Naive thymus-derived CD4-positive, alpha-beta T cell (primary cell): ENCODE results near the gene ARL2. TPM values are rescaled to one million over a fixed set of nuclear protein-coding genes. Genes with fewer than 3 reads are reported as not detected.

ENCODE experiments used
- ATAC-seq: fragments of 150-1000 bp; cut with Tn5 transposase; 2 replicates; pipeline ENCODE4 v1.10.0; 2021; ENCODE audit warnings: mild to moderate bottlenecking, moderate library complexity
- CTCF ChIA-PET: fragments of 350-600 bp; sonication (Branson Sonifier 250); formaldehyde crosslinking; loops from one replicate; lab custom pipeline; 2021; ENCODE audit warnings: antibody characterized with exemption; lab: Charles Lee
- POLR2A ChIA-PET: fragments of 350-600 bp; sonication (Branson Sonifier 250); formaldehyde crosslinking; loops from one replicate; lab custom pipeline; 2021; ENCODE audit warnings: antibody characterized with exemption, inconsistent platforms; lab: Charles Lee
- DNase-seq, 9 donors: peaks; one replicate each; pipeline versions ENCODE4 v3.0.0 to v3.0.0-alpha.2; 2020 to 2022; ENCODE audit warnings: mixed read lengths in 1 of 9
- H3K27ac ChIP-seq: one replicate; pipeline ENCODE4 v1.7.0; 2013; ENCODE audit warnings: mild to moderate bottlenecking, low read depth, low read length, moderate library complexity
- H3K27me3 ChIP-seq, 2 donors: one replicate each; pipeline ENCODE4 v1.7.0; 2013; ENCODE audit warnings: low read length in 2 of 2, mild to moderate bottlenecking in 2 of 2, moderate library complexity in 2 of 2; ENCODE audit not compliant: control insufficient read depth in 2 of 2, insufficient read depth in 2 of 2
- H3K36me3 ChIP-seq, 3 experiments: 1 replicate in 2 of 3; 2 replicates in 1 of 3; pipeline ENCODE4 v1.7.0; 2013; ENCODE audit warnings: low read length in 3 of 3, mild to moderate bottlenecking in 3 of 3, moderate library complexity in 1 of 3; ENCODE audit not compliant: insufficient read depth in 3 of 3, control insufficient read depth in 2 of 3
- H3K4me1 ChIP-seq, 2 donors: one replicate each; pipeline ENCODE4 v1.7.0; 2013; ENCODE audit warnings: low read length in 2 of 2, mild to moderate bottlenecking in 2 of 2, moderate library complexity in 1 of 2; ENCODE audit not compliant: control insufficient read depth in 2 of 2, insufficient read depth in 2 of 2
- H3K4me3 ChIP-seq: 2 replicates; pipeline ENCODE4 v1.7.0; 2013; ENCODE audit warnings: mild to moderate bottlenecking, low read length
- H3K9me3 ChIP-seq, 3 experiments: 1 replicate in 2 of 3; 2 replicates in 1 of 3; pipeline ENCODE4 v1.7.0; 2013; ENCODE audit warnings: low read length in 3 of 3; ENCODE audit not compliant: control insufficient read depth in 2 of 3
- H3K27ac Mint-ChIP-seq, 9 donors: one replicate each; pipeline ENCODE4 v1.8.0; 2020 to 2022; ENCODE audit warnings: mixed read lengths in 9 of 9, mild to moderate bottlenecking in 8 of 9, moderate library complexity in 5 of 9, inconsistent platforms in 2 of 9
- H3K27me3 Mint-ChIP-seq, 5 donors: one replicate each; pipeline ENCODE4 v1.8.0; 2021 to 2022; ENCODE audit warnings: mixed read lengths in 5 of 5, mild to moderate bottlenecking in 1 of 5
- H3K36me3 Mint-ChIP-seq, 5 donors: one replicate each; pipeline ENCODE4 v1.8.0; 2020 to 2022; ENCODE audit warnings: mixed read lengths in 5 of 5, mild to moderate bottlenecking in 3 of 5, inconsistent platforms in 1 of 5
- H3K4me1 Mint-ChIP-seq, 7 donors: one replicate each; pipeline ENCODE4 v1.8.0; 2020 to 2022; ENCODE audit warnings: mixed read lengths in 7 of 7, mild to moderate bottlenecking in 3 of 7, inconsistent platforms in 1 of 7
- H3K4me3 Mint-ChIP-seq, 10 donors: one replicate each; pipeline ENCODE4 v1.8.0; 2020 to 2022; ENCODE audit warnings: mild to moderate bottlenecking in 10 of 10, mixed read lengths in 10 of 10, moderate library complexity in 6 of 10, inconsistent platforms in 2 of 10
- H3K9me3 Mint-ChIP-seq, 11 donors: one replicate each; pipeline ENCODE4 v1.8.0; 2020 to 2022; ENCODE audit warnings: mixed read lengths in 11 of 11, mild to moderate bottlenecking in 4 of 11, inconsistent platforms in 1 of 11, moderate library complexity in 1 of 11
- intact Hi-C, 2 donors: fragments of 100-400 bp; cut with micrococcal nuclease; formaldehyde crosslinking; loops; one replicate each; pipeline ENCODE4 v1.15.1; 2023
- polyA plus RNA-seq, 2 donors: library from polyadenylated mRNA; unstranded; fragments of 300-500 nt; fragmentation: Illumina TruSeq; gene quantifications; one replicate each; pipeline ENCODE4 v1.2.3, GENCODE V29; 2021
- total RNA-seq, 6 experiments: library from RNA in 5 of 6; stranded (reverse) in 5 of 6; gene quantifications; 1 replicate in 5 of 6; 2 replicates in 1 of 6; pipeline ENCODE4 v1.2.3 and lab custom pipeline; 2021 to 2026

The ARL2 gene
- total and polyA plus RNA-seq, 7 experiments from 2014 or later: 22.6 to 96.1 (median 32.5) TPM

- no peak overlapping the region for H3K4me3 ChIP-seq
- Mint-ChIP-seq H3K9me3 (no peaks in the 10 kb centered on the region), H3K4me1 (peaks cover 9 to 31% (median 18%) of the 10 kb centered on the region in 7 donors), H3K4me3 (no peak overlapping the region), H3K36me3 (no peaks in the 10 kb centered on the region), H3K27me3 (peaks cover 0 to 8% (median 0%) of the 10 kb centered on the region in 5 donors), H3K27ac (no peak overlapping the region)
- H3K9me3 ChIP-seq: no peaks in the 10 kb centered on the region
- ChIA-PET CTCF (no interaction called here), POLR2A (interaction anchor here (0.7 kb wide), 1 partner anchor 218 kb away, joined by 3 read pairs; no protein-coding TSS in a partner anchor)
- DNase-seq (no peak), ATAC-seq (no peak)
- H3K4me1 ChIP-seq: peaks cover 3 to 8% of the 10 kb centered on the region in 2 donors
- no peaks in the 10 kb centered on the region for H3K27me3 ChIP-seq
- H3K27ac ChIP-seq: no peak overlapping the region
- intact Hi-C loops: no loop called here
- H3K36me3 ChIP-seq: no peaks in the 10 kb centered on the region
These were observed 19.6 kb upstream of the ARL2 start for GRCh38 chr11:64994318-64994717.

- Mint-ChIP-seq H3K4me1 (peaks cover 0 to 23% (median 9%) of the 10 kb centered on the region in 7 donors), H3K27me3 (peaks cover 0 to 8% (median 0%) of the 10 kb centered on the region in 5 donors), H3K27ac (no peak overlapping the region), H3K9me3 (no peaks in the 10 kb centered on the region), H3K36me3 (no peaks in the 10 kb centered on the region), H3K4me3 (peak overlapping the region in 2 of 10 donors; percentile 2 to 34)
- intact Hi-C loops: no loop called here
- H3K27ac ChIP-seq: no peak overlapping the region
- no peak overlapping the region for H3K4me3 ChIP-seq
- ChIA-PET POLR2A (no interaction called here), CTCF (no interaction called here)
- no peaks in the 10 kb centered on the region for H3K36me3 ChIP-seq
- H3K9me3 ChIP-seq: no peaks in the 10 kb centered on the region
- DNase-seq: no peak
- ATAC-seq: no peak
- H3K27me3 ChIP-seq: no peaks in the 10 kb centered on the region
- no peaks in the 10 kb centered on the region for H3K4me1 ChIP-seq
These were observed 17.6 kb upstream of the ARL2 start for GRCh38 chr11:64996327-64996709.

- DNase-seq: no peak
- H3K4me1 ChIP-seq: no peaks in the 10 kb centered on the region
- intact Hi-C loops: no loop called here
- H3K4me3 ChIP-seq: no peak within 1 kb of the TSS
- no peaks in the 10 kb centered on the region for H3K36me3 ChIP-seq
- Mint-ChIP-seq H3K4me3 (peak within 1 kb of the TSS in 2 of 10 donors; percentile 2 to 34), H3K36me3 (no peaks in the 10 kb centered on the region), H3K4me1 (peaks cover 0 to 23% (median 9%) of the 10 kb centered on the region in 7 donors), H3K27me3 (peaks cover 0 to 8% (median 0%) of the 10 kb centered on the region in 5 donors), H3K9me3 (no peaks in the 10 kb centered on the region), H3K27ac (no peak within 1 kb of the TSS)
- peak; percentile 77 for ATAC-seq
- ChIA-PET POLR2A (no interaction called here), CTCF (interaction anchor here (1.2 kb wide), 1 partner anchor 319 kb away, joined by 3 read pairs; no protein-coding TSS in a partner anchor)
- no peak within 1 kb of the TSS for H3K27ac ChIP-seq
- H3K27me3 ChIP-seq: no peaks in the 10 kb centered on the region
- H3K9me3 ChIP-seq: no peaks in the 10 kb centered on the region
These were observed 17.1 kb upstream of the ARL2 start, which contains the start of gene BATF2 for GRCh38 chr11:64996710-64997380. BATF2 (minus strand) TSS chr11:64996971; CDS start chr11:64996914, 57 bp downstream.

GRCh38 chr11:64998141-64998540 lies 15.8 kb upstream of the ARL2 start:
- no peaks in the 10 kb centered on the region for H3K36me3 Mint-ChIP-seq
- Histone ChIP-seq H3K4me3 (no peak overlapping the region), H3K27me3 (no peaks in the 10 kb centered on the region), H3K4me1 (no peaks in the 10 kb centered on the region), H3K9me3 (no peaks in the 10 kb centered on the region), H3K27ac (no peak overlapping the region), H3K36me3 (no peaks in the 10 kb centered on the region)
- no peak for ATAC-seq
- peaks cover 0 to 23% (median 9%) of the 10 kb centered on the region in 7 donors for H3K4me1 Mint-ChIP-seq
- POLR2A ChIA-PET: no interaction called here
- intact Hi-C loops: no loop called here
- H3K27me3 Mint-ChIP-seq: peaks cover 0 to 5% (median 0%) of the 10 kb centered on the region in 5 donors
- CTCF ChIA-PET: interaction anchor here (0.9 kb wide), 1 partner anchor 15 kb away, joined by 3 read pairs; no protein-coding TSS in a partner anchor
- peak overlapping the region in 5 of 9 donors; percentile 4 to 78 (median 44) for H3K27ac Mint-ChIP-seq
- H3K4me3 Mint-ChIP-seq: peak overlapping the region in 2 of 10 donors; percentile 48 to 61
- DNase-seq: no peak
- no peaks in the 10 kb centered on the region for H3K9me3 Mint-ChIP-seq

GRCh38 chr11:64998690-64999431 lies 15.1 kb upstream of the ARL2 start:
- Histone ChIP-seq H3K27me3 (no peaks in the 10 kb centered on the region), H3K36me3 (no peaks in the 10 kb centered on the region), H3K9me3 (no peaks in the 10 kb centered on the region), H3K27ac (peak overlapping the region; percentile 1), H3K4me1 (no peaks in the 10 kb centered on the region), H3K4me3 (no peak overlapping the region)
- no peaks in the 10 kb centered on the region for H3K36me3 Mint-ChIP-seq
- DNase-seq (no peak), ATAC-seq (no peak)
- H3K9me3 Mint-ChIP-seq: no peaks in the 10 kb centered on the region
- POLR2A ChIA-PET: interaction anchor here (0.7 kb wide), 1 partner anchor 139 kb away, joined by 3 read pairs; no protein-coding TSS in a partner anchor
- intact Hi-C loops: no loop called here
- peak overlapping the region in 2 of 10 donors; percentile 48 to 61 for H3K4me3 Mint-ChIP-seq
- H3K27me3 Mint-ChIP-seq: peaks cover 0 to 5% (median 0%) of the 10 kb centered on the region in 5 donors
- H3K4me1 Mint-ChIP-seq: peaks cover 0 to 23% (median 9%) of the 10 kb centered on the region in 7 donors
- peak overlapping the region in 5 of 9 donors; percentile 4 to 78 (median 51) for H3K27ac Mint-ChIP-seq
- CTCF ChIA-PET: interaction anchor here (0.9 kb wide), 1 partner anchor 14 kb away, joined by 3 read pairs; no protein-coding TSS in a partner anchor

GRCh38 chr11:64999478-64999877 lies 14.5 kb upstream of the ARL2 start:
- Mint-ChIP-seq H3K4me3 (no peak overlapping the region), H3K4me1 (peaks cover 0 to 23% (median 9%) of the 10 kb centered on the region in 7 donors), H3K9me3 (no peaks in the 10 kb centered on the region), H3K36me3 (no peaks in the 10 kb centered on the region), H3K27me3 (peaks cover 0 to 5% (median 0%) of the 10 kb centered on the region in 5 donors), H3K27ac (no peak overlapping the region)
- intact Hi-C loops: no loop called here
- ChIA-PET CTCF (no interaction called here), POLR2A (no interaction called here)
- H3K9me3 ChIP-seq: no peaks in the 10 kb centered on the region
- no peak for ATAC-seq
- H3K27me3 ChIP-seq: no peaks in the 10 kb centered on the region
- H3K27ac ChIP-seq: no peak overlapping the region
- DNase-seq: no peak
- H3K4me1 ChIP-seq: no peaks in the 10 kb centered on the region
- H3K36me3 ChIP-seq: no peaks in the 10 kb centered on the region
- no peak overlapping the region for H3K4me3 ChIP-seq
